Heart left ventricle (tissue), 16 donors: ENCODE data around the gene TMEM185B. TPM values are rescaled to one million over a fixed set of nuclear protein-coding genes. Genes with fewer than 3 reads are reported as not detected.

Experiments used
- ATAC-seq, 4 donors: fragments of 200-7000 bp; cut with Tn5 transposase; one replicate each; pipeline ENCODE4 v1.9.1; 2020 to 2022; ENCODE audit warnings: moderate library complexity in 4 of 4, mild to moderate bottlenecking in 3 of 4, moderate number of reproducible peaks in 1 of 4
- DNase-seq, 5 donors: peaks; one replicate each; pipeline ENCODE4 v3.0.0-alpha.2; 2020
- H3K27ac ChIP-seq, 12 donors: fragments of 200-600 bp; sonication (generic) in 4 of 12; one replicate each; pipeline versions ENCODE4 v1.5.0 to v1.8.0; 2016 to 2022; ENCODE audit warnings: mild to moderate bottlenecking in 2 of 12
- H3K27me3 ChIP-seq, 9 donors: fragments of 200-600 bp; sonication (generic) in 2 of 9; one replicate each; pipeline versions ENCODE4 v1.5.1 to v1.8.0; 2016 to 2022; ENCODE audit warnings: mild to moderate bottlenecking in 3 of 9
- H3K36me3 ChIP-seq, 9 donors: fragments of 200-600 bp; sonication (generic) in 2 of 9; one replicate each; pipeline versions ENCODE4 v1.5.0 to v1.8.0; 2018 to 2022; ENCODE audit warnings: mild to moderate bottlenecking in 2 of 9
- H3K4me1 ChIP-seq, 12 donors: fragments of 200-600 bp; sonication (generic) in 4 of 12; one replicate each; pipeline versions ENCODE4 v1.5.0 to v1.8.0; 2016 to 2022; ENCODE audit warnings: mild to moderate bottlenecking in 3 of 12
- H3K4me3 ChIP-seq, 12 donors: fragments of 200-600 bp; sonication (generic) in 4 of 12; one replicate each; pipeline versions ENCODE4 v1.5.0 to v1.8.0; 2017 to 2022; ENCODE audit warnings: mild to moderate bottlenecking in 9 of 12, moderate library complexity in 4 of 12
- H3K9me3 ChIP-seq, 12 donors: fragments of 200-600 bp; sonication (generic) in 4 of 12; one replicate each; pipeline versions ENCODE4 v1.5.0 to v1.8.0; 2016 to 2022; ENCODE audit warnings: mild to moderate bottlenecking in 1 of 12
- POLR2A ChIP-seq, 2 donors: fragments of 450-650 bp; IDR thresholded peaks; one replicate each; pipeline ENCODE4 v1.6.1; 2017; ENCODE audit warnings: antibody characterized with exemption in 2 of 2, mild to moderate bottlenecking in 2 of 2, moderate library complexity in 2 of 2
- WGBS, 4 donors: extraction: QIAGEN DNeasy Blood & Tissue Kit in 2 of 4; methylation state at CpG; one replicate each; pipeline versions ENCODE4 v1.1.5 to v1.1.7; 2013 to 2018; 5-methylcytosine and 5-hydroxymethylcytosine counted together
- intact Hi-C, 10 donors: fragments of 100-400 bp; cut with DNase I; formaldehyde crosslinking; loops; one replicate each; pipeline versions ENCODE4 v1.11.1 to v1.14.2; 2022
- polyA plus RNA-seq, 2 donors: library from polyadenylated mRNA; stranded (reverse); fragments of 200-250 nt; gene quantifications; one replicate each; pipeline ENCODE4 v1.2.3, GENCODE V29; 2013
- total RNA-seq, 9 donors: library from RNA; depleted of rRNA in 2 of 9; stranded (reverse); fragments of >200 nt in 2 of 9; fragmentation: NEBNext Ultra II Directional in 3 of 9; extraction: Animal tissue kit (Norgen Biotek cat#: 25700) in 3 of 9; gene quantifications; one replicate each; pipeline versions ENCODE4 v1.1.0 to v1.2.4, GENCODE V29; 2016 to 2023
- TF ChIP-seq, protein P1 (sequence below), 12 donors: fragments of 200-600 bp; sonication (generic) in 4 of 12; IDR thresholded peaks; one replicate each; pipeline versions ENCODE4 v1.5.0 to v1.8.0; 2018 to 2022; ENCODE audit warnings: antibody characterized with exemption in 12 of 12, mild to moderate bottlenecking in 5 of 12
- donor health status: ischemic (EF 13 %, LVEDD 7.1; RV severe dilation, severe dysfunction).
- donor health status: healthy with polysubstance abuse.
- donor health status: DM: no; HTN: yes; CAD: no.
- donor health status: DM: no; HTN: no; CAD: no.
- donor health status: ischemic (EF 25% LVEDD 6.9; RV normal size, moderate dysfunction).
- donor health status: ischemic (EF 25% LVEDD 5.7; RV mildly dilated, moderate dysfunction).
- donor health status: healthy.
- donor health status: DM: yes; HTN: yes; CAD: no.
- donor health status: ischemic (EF 35%, LVEDD 5.7; RV mildly dilated, moderate dysfunction).
- donor health status: nonischemic (EF 11% LVEDD 7.7; RV severe dilation, severe dysfunction).
- donor health status: DM: yes; HTN: yes; CAD: no.
- donor health status: PGD.
- donor health status: ischemic (EF 29% LVEDD 5.4; RV normal size, mild dysfunction).
- donor health status: nonischemic (EF 23%, LVEDD 6.1; RV moderate dilation, normal function).

TMEM185B gene
- total and polyA plus RNA-seq, 11 donors = 7.8 to 29.8 (median 22.5) TPM

DNA sequence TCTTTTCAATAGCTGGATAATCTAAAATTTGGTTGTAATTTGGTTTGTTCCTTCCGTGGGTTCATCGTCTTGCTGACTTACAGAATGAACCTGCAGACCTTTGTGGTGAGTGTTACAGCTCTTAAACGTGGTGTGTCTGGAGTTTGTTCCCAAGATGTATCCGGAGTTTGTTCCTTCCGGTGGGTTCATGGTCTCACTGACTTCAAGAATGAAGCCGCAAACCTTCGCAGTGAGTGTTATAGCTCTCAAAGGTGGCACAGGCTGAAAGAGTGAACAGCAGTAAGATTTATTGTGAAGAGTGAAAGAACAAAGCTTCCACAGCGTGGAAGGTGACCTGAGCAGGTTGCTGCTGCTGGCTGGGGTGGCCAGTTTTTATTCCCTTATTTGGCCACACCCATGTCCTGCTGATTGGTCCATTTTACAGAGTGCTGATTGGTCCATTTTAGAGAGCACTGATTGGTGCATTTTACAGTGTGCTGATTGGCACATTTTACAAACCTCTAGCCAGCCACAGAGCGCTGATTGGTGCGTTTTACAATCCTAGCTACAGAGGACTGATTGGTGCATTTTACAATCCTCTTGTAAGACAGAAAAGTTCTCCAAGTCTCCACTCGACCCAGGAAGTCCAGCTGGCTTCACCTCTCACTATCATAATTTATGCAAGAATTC is 46.0 kb upstream of the TMEM185B start:
- Histone ChIP-seq H3K9me3 (peaks cover 0 to 3% (median 0%) of the 10 kb centered on the region in 12 donors), H3K27me3 (no peaks in the 10 kb centered on the region), H3K36me3 (no peaks in the 10 kb centered on the region), H3K4me3 (no peak overlapping the region), H3K4me1 (peaks cover 0 to 89% (median 18%) of the 10 kb centered on the region in 12 donors), H3K27ac (no peak overlapping the region)
- intact Hi-C loops = no loop called here
- no peak for DNase-seq
- no peak for ATAC-seq
- 81 to 87% (median 81%) methylated on average over 11 of the region's 11 CpGs for WGBS, 4 donors
- TF ChIP-seq, protein P1, sequence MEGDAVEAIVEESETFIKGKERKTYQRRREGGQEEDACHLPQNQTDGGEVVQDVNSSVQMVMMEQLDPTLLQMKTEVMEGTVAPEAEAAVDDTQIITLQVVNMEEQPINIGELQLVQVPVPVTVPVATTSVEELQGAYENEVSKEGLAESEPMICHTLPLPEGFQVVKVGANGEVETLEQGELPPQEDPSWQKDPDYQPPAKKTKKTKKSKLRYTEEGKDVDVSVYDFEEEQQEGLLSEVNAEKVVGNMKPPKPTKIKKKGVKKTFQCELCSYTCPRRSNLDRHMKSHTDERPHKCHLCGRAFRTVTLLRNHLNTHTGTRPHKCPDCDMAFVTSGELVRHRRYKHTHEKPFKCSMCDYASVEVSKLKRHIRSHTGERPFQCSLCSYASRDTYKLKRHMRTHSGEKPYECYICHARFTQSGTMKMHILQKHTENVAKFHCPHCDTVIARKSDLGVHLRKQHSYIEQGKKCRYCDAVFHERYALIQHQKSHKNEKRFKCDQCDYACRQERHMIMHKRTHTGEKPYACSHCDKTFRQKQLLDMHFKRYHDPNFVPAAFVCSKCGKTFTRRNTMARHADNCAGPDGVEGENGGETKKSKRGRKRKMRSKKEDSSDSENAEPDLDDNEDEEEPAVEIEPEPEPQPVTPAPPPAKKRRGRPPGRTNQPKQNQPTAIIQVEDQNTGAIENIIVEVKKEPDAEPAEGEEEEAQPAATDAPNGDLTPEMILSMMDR (IDR thresholded peaks at IDR 0.05) = no peak

DNA sequence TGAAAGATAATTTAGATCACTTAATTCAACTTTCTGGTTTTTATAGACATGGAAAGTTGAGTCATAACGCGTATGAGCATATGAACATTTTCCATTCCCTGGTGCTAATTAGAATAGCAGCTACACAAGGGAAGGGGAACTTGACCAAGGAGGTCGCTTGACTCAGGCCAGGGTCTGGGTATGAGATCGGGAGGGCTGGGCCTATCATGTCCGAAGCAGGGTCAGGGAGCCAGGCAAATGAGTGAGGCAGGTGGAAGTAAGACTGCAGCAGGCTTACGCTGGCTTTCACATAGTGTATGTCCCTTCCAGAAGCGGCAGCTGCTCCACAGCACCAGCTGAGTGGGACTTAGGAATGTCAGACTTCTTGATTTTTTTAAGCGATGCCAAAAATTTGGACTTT is 44.1 kb upstream of the TMEM185B start:
- no peak overlapping the region for H3K27ac ChIP-seq
- H3K4me1 ChIP-seq = peaks cover 0 to 81% (median 18%) of the 10 kb centered on the region in 12 donors
- no peak for TF ChIP-seq POLR2A (IDR thresholded peaks at IDR 0.05)
- TF ChIP-seq, protein P1 (IDR thresholded peaks at IDR 0.05) = no peak
- DNase-seq = no peak
- intact Hi-C loops = no loop called here
- H3K9me3 ChIP-seq = peaks cover 0 to 3% (median 0%) of the 10 kb centered on the region in 12 donors
- peak in 2 of 4 donors; percentile 31 to 40 for ATAC-seq
- H3K27me3 ChIP-seq = no peaks in the 10 kb centered on the region
- H3K36me3 ChIP-seq = no peaks in the 10 kb centered on the region
- 68 to 82% (median 74%) methylated on average over 8 of the region's 8 CpGs for WGBS, 4 donors
- H3K4me3 ChIP-seq = no peak overlapping the region

DNA sequence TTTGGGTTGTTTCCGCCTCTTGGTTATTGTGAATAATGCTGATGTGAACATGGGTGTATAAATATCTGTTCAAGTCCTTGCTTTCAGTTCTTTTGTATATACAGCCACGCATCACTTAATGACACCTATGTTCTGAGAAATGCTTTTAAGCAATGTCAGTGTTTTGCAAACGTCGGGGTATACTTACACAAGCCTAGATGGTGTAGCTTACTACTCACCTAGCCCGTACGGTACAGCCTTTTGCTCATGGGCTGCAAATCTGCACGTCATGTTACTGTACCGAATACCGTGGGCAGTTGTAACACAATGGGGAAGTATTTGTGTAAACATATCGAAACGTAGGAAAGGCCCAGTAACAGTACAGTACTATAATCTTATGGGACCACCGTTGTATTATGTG is 41.8 kb upstream of the TMEM185B start:
- TF ChIP-seq, protein P1 (IDR thresholded peaks at IDR 0.05) = no peak
- TF ChIP-seq POLR2A (IDR thresholded peaks at IDR 0.05) = no peak
- H3K36me3 ChIP-seq = no peaks in the 10 kb centered on the region
- H3K4me3 ChIP-seq = no peak overlapping the region
- ATAC-seq (peak in 2 of 4 donors; percentile 20 to 71), DNase-seq (no peak)
- intact Hi-C loops = no loop called here
- WGBS, 4 donors = 78 to 85% (median 80%) methylated on average over 12 of the region's 12 CpGs
- peak overlapping the region in 1 of 12 donors; percentile 11 for H3K27ac ChIP-seq
- H3K9me3 ChIP-seq = peaks cover 0 to 3% (median 0%) of the 10 kb centered on the region in 12 donors
- H3K4me1 ChIP-seq = peaks cover 0 to 74% (median 24%) of the 10 kb centered on the region in 12 donors
- no peaks in the 10 kb centered on the region for H3K27me3 ChIP-seq

DNA sequence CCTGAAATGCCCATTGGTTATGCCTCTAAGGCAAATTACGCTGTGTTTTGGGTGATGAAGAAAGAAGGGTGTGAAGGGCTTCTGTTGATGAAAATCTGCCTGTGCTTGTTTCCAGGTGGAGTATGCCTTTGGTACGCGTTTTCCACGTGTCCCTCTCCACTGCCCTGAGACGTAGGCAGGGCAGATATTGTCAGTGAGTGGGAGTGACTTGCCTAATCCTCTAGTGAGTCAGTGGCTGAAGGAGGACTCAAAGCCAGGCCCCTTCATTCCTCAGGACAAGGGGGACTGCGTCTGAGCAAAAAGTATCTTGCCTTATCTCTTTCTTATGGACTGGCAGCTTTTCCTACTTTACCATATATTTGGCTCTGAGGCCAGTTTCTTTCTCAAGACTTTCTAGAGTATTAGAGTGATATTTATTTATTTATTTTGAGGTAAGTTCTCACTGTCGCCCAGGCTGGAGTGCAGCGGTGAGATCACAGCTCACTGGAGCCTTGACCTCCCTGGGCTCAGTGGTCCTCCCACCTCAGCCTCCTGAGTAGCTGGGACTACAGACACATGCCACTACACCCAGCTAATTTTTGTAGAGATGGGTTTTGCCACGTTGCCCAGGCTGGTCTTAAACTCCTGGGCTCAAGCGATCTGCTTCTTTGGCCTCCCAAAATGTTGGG is 39.7 kb upstream of the TMEM185B start:
- no peak overlapping the region for H3K27ac ChIP-seq
- no peaks in the 10 kb centered on the region for H3K27me3 ChIP-seq
- intact Hi-C loops = no loop called here
- H3K36me3 ChIP-seq = no peaks in the 10 kb centered on the region
- DNase-seq (no peak), ATAC-seq (peak in 2 of 4 donors; percentile 51 to 71)
- H3K4me3 ChIP-seq = no peak overlapping the region
- H3K9me3 ChIP-seq = no peaks in the 10 kb centered on the region
- 66 to 82% (median 75%) methylated on average over 10 of the region's 10 CpGs for WGBS, 4 donors
- peaks cover 0 to 65% (median 21%) of the 10 kb centered on the region in 12 donors for H3K4me1 ChIP-seq
- no peak for TF ChIP-seq POLR2A (IDR thresholded peaks at IDR 0.05)
- TF ChIP-seq, protein P1 (IDR thresholded peaks at IDR 0.05) = no peak
